Breast epithelium (tissue), 4 donors: ENCODE measurements around the gene GDF2. TPM values are rescaled to one million over a fixed set of nuclear protein-coding genes. Genes with fewer than 3 reads are reported as not detected.

Experiments
- DNase-seq, 2 donors: peaks; one replicate each; pipeline ENCODE4 v3.0.0-alpha.2; 2019; ENCODE audit warnings: low spot score in 2 of 2
- H3K27ac ChIP-seq, 2 donors: fragments of 200-600 bp; sonication (generic) in 1 of 2; one replicate each; pipeline ENCODE4 v1.5.1; 2016 to 2019; ENCODE audit warnings: mild to moderate bottlenecking in 1 of 2
- H3K27me3 ChIP-seq, 2 donors: fragments of 200-600 bp; sonication (generic) in 1 of 2; one replicate each; pipeline versions ENCODE4 v1.5.1 to v1.6.0; 2017 to 2019; ENCODE audit warnings: control low read depth in 1 of 2, mild to moderate bottlenecking in 1 of 2
- H3K36me3 ChIP-seq: fragments of 200-600 bp; one replicate; pipeline ENCODE4 v1.5.1; 2019
- H3K4me1 ChIP-seq, 2 donors: fragments of 200-600 bp; sonication (generic); one replicate each; pipeline ENCODE4 v1.5.1; 2016 to 2019; ENCODE audit warnings: control low read depth in 1 of 2
- H3K4me3 ChIP-seq, 3 donors: fragments of 200-600 bp; sonication (generic); 1 replicate in 2 of 3; 2 replicates in 1 of 3; pipeline ENCODE4 v1.5.1; 2016 to 2019; ENCODE audit warnings: mild to moderate bottlenecking in 3 of 3, moderate library complexity in 2 of 3
- H3K9me3 ChIP-seq, 2 donors: fragments of 200-600 bp; sonication (generic) in 1 of 2; one replicate each; pipeline ENCODE4 v1.5.1; 2016 to 2019; ENCODE audit warnings: control low read depth in 1 of 2
- POLR2A ChIP-seq: fragments of 450-650 bp; IDR thresholded peaks from one replicate; pipeline ENCODE4 v1.6.1; 2016; ENCODE audit warnings: antibody characterized with exemption, mild to moderate bottlenecking, moderate library complexity
- POLR2AphosphoS5 ChIP-seq, 3 donors: sonication (generic); formaldehyde crosslinking; IDR thresholded peaks; one replicate each; pipeline ENCODE4 v1.6.1; 2017; ENCODE audit warnings: antibody characterized with exemption in 3 of 3
- intact Hi-C: fragments of 100-400 bp; cut with DNase I; formaldehyde crosslinking; loops from one replicate; pipeline ENCODE4 v1.15.1; 2023; ENCODE audit warnings: low total_unique reads
- total RNA-seq, 3 donors: library from RNA; depleted of rRNA; stranded (reverse); fragments of >200 nt; gene quantifications; one replicate each; pipeline ENCODE4 v1.1.0, GENCODE V29; 2016
- TF ChIP-seq, protein P1 (sequence below), 3 donors: fragments of 450-650 bp; IDR thresholded peaks; one replicate each; pipeline ENCODE4 v1.5.1; 2016 to 2017; ENCODE audit warnings: antibody characterized with exemption in 3 of 3, mild to moderate bottlenecking in 3 of 3, moderate library complexity in 3 of 3

Gene GDF2
- total RNA-seq, 3 donors from 2014 or later, result not detected

DNA sequence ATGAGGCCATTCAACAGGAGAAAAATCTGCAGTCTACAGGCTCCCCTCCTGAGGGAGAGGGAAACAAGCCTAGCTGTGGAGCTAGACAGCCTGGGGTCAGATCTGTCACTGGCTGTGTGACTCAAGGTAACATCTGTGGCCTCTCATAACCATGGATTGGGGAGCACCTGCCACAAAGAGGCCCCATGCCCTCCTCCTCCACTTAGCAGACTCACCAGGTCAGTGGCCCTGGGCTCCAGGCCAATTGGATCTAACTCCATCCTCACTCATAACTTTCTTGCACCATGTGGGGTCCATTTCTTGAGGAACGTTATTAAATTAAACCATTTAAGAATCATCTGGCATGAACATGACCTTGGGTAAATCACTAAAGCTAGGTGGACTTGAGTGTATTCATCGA, 20.4 kb upstream of the GDF2 start:
- TF ChIP-seq POLR2A (no peak), POLR2AphosphoS5 (IDR thresholded peaks at IDR 0.05) (no peak)
- TF ChIP-seq, protein P1, sequence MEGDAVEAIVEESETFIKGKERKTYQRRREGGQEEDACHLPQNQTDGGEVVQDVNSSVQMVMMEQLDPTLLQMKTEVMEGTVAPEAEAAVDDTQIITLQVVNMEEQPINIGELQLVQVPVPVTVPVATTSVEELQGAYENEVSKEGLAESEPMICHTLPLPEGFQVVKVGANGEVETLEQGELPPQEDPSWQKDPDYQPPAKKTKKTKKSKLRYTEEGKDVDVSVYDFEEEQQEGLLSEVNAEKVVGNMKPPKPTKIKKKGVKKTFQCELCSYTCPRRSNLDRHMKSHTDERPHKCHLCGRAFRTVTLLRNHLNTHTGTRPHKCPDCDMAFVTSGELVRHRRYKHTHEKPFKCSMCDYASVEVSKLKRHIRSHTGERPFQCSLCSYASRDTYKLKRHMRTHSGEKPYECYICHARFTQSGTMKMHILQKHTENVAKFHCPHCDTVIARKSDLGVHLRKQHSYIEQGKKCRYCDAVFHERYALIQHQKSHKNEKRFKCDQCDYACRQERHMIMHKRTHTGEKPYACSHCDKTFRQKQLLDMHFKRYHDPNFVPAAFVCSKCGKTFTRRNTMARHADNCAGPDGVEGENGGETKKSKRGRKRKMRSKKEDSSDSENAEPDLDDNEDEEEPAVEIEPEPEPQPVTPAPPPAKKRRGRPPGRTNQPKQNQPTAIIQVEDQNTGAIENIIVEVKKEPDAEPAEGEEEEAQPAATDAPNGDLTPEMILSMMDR (IDR thresholded peaks at IDR 0.05), result no peak
- Histone ChIP-seq H3K27ac (no peak overlapping the region), H3K4me3 (peak overlapping the region in 2 of 3 donors; percentile 55), H3K9me3 (no peaks in the 10 kb centered on the region), H3K36me3 (no peaks in the 10 kb centered on the region), H3K27me3 (peaks cover 2 to 31% of the 10 kb centered on the region in 2 donors), H3K4me1 (peaks cover 0 to 6% of the 10 kb centered on the region in 2 donors)
- intact Hi-C loops, result no loop called here
- no peak for DNase-seq

DNA sequence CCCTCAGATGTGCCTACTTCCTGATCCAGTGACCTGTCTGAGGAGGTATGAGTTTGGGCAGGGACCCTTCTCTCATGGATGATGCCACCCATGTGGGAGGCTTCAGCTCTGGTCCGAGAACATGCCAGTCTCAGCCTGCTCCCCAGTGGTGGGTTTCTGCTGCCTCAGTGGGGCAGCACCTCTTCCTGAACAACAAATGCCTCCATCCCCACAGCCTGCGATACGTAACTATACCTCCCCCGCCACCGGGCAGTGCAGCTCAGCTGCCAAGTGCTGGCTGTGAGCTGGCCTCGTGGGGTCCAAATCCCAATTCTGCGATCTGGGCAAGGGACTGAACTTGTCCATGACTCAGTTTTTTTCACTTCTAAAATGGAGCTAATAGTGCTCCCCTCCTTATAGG, 19.1 kb upstream of the GDF2 start:
- no peak for DNase-seq
- intact Hi-C loops, result no loop called here
- H3K4me3 ChIP-seq, result no peak overlapping the region

DNA sequence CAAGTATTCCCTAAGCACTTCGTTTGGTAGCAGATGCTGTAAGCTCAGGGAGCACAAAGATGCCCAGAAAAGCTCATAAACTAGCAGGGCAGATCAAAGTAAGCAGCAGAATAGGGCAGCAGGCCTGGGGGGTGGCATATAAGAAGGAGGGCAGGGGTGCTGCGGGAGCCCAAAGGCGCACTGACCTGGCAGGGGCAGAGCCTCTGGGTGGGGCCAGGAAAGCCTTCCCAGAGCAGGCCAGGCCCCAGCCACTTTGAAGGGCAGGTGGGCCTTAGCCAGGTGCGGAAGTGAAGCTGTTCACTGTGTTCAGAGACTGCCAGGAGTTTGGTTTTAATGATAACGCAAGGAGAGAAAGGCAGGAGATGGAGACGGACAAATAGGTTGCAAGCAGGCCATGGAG, 18.4 kb upstream of the GDF2 start:
- peaks cover 0 to 6% of the 10 kb centered on the region in 2 donors for H3K4me1 ChIP-seq
- peaks cover 2 to 31% of the 10 kb centered on the region in 2 donors for H3K27me3 ChIP-seq
- no peak for DNase-seq
- TF ChIP-seq, protein P1 (IDR thresholded peaks at IDR 0.05), result no peak
- TF ChIP-seq POLR2AphosphoS5 (IDR thresholded peaks at IDR 0.05), result no peak
- no peak for TF ChIP-seq POLR2A
- H3K27ac ChIP-seq, result no peak overlapping the region
- H3K4me3 ChIP-seq, result no peak overlapping the region
- H3K36me3 ChIP-seq, result no peaks in the 10 kb centered on the region
- intact Hi-C loops, result no loop called here
- no peaks in the 10 kb centered on the region for H3K9me3 ChIP-seq

More for the DNA sequence above, 19.1 kb upstream of the GDF2 start:
- no peak for TF ChIP-seq POLR2A
- TF ChIP-seq, protein P1 (IDR thresholded peaks at IDR 0.05), result no peak
- no peak for TF ChIP-seq POLR2AphosphoS5 (IDR thresholded peaks at IDR 0.05)
- peaks cover 0 to 6% of the 10 kb centered on the region in 2 donors for H3K4me1 ChIP-seq
- peaks cover 2 to 31% of the 10 kb centered on the region in 2 donors for H3K27me3 ChIP-seq
- H3K9me3 ChIP-seq, result no peaks in the 10 kb centered on the region
- no peaks in the 10 kb centered on the region for H3K36me3 ChIP-seq
- H3K27ac ChIP-seq, result no peak overlapping the region

DNA sequence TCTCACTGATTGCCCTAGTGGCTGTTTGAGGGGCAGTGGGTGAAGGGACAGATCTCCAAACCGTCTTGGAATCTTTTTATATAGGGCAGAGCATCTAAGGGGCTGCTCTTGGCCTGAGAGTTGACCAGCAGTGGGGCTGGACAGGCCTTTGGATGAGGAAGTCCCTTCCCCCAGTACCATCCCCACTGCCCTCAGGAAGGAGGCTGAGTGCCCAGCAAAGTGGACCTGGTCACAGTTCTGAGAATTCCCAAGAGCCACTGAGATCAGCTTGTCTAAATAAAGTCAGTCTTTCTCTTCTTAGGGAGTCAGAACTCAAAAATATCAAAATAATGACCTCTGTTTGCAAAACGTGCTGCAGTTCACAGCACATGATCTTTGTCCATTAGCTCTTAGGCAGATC, 16.7 kb upstream of the GDF2 start:
- Histone ChIP-seq H3K9me3 (no peaks in the 10 kb centered on the region), H3K27ac (no peak overlapping the region), H3K4me1 (peaks cover 0 to 3% of the 10 kb centered on the region in 2 donors), H3K36me3 (no peaks in the 10 kb centered on the region), H3K4me3 (no peak overlapping the region), H3K27me3 (peaks cover 0 to 18% of the 10 kb centered on the region in 2 donors)
- intact Hi-C loops, result loop anchor here (5.0 kb wide), 1 partner anchor 263 kb away; no protein-coding TSS in a partner anchor
- TF ChIP-seq, protein P1 (IDR thresholded peaks at IDR 0.05), result no peak
- TF ChIP-seq POLR2AphosphoS5 (IDR thresholded peaks at IDR 0.05) (no peak), POLR2A (no peak)
- DNase-seq, result no peak

DNA sequence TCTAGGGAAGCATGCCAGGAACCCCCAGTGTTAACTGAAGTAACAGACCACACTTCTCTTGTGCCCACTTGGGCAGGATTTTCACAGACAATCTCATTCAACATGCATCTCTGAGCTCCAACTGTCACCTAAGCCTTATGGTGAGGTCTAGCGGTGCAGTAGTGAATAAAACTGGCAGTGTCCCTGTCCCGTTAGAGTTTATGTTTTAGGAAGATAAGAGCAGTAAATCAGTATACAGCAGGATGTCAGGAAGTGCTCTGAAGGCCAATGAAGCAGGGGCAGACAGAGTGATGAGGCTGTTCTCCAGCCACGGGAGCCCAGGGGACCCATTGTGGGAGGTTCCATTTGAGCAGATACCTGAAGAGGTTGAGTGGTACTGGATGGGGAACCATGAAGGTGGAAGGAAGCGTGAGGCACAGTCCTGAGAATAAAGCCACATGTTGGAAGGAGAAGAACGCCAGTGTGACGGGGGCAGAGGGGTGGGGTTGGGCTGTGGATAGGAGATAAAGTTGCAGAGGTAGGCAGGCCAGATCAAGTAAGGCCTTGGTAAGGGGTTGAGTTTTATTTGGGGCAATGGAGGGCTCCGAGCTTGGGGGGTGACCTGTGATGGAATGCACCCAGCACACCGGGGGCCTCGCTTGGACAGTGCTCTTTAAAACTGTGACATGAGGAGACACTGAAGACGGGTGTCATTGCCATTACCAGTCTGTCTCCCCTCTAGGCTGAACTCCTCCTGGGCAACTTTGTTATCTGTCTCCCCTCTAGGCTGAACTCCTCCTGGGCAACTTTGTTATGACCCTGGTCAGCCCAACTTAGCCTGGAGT, 15.7 kb upstream of the GDF2 start:
- intact Hi-C loops, result loop anchor here (5.0 kb wide), 1 partner anchor 264 kb away; no protein-coding TSS in a partner anchor
- Histone ChIP-seq H3K9me3 (no peaks in the 10 kb centered on the region), H3K27me3 (peaks cover 0 to 8% of the 10 kb centered on the region in 2 donors), H3K36me3 (no peaks in the 10 kb centered on the region), H3K4me3 (no peak overlapping the region), H3K4me1 (no peaks in the 10 kb centered on the region), H3K27ac (no peak overlapping the region)
- no peak for DNase-seq
- TF ChIP-seq, protein P1 (IDR thresholded peaks at IDR 0.05), result no peak
- TF ChIP-seq POLR2AphosphoS5 (IDR thresholded peaks at IDR 0.05) (no peak), POLR2A (no peak)
